Fibroblast of skin of right biceps (primary cell): ENCODE data around the gene WDFY1.

Experiments used
- DNase-seq: peaks from one replicate; pipeline ENCODE4 v3.0.0-alpha.2; 2013

WDFY1 gene, protein sequence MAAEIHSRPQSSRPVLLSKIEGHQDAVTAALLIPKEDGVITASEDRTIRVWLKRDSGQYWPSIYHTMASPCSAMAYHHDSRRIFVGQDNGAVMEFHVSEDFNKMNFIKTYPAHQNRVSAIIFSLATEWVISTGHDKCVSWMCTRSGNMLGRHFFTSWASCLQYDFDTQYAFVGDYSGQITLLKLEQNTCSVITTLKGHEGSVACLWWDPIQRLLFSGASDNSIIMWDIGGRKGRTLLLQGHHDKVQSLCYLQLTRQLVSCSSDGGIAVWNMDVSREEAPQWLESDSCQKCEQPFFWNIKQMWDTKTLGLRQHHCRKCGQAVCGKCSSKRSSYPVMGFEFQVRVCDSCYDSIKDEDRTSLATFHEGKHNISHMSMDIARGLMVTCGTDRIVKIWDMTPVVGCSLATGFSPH

DNA sequence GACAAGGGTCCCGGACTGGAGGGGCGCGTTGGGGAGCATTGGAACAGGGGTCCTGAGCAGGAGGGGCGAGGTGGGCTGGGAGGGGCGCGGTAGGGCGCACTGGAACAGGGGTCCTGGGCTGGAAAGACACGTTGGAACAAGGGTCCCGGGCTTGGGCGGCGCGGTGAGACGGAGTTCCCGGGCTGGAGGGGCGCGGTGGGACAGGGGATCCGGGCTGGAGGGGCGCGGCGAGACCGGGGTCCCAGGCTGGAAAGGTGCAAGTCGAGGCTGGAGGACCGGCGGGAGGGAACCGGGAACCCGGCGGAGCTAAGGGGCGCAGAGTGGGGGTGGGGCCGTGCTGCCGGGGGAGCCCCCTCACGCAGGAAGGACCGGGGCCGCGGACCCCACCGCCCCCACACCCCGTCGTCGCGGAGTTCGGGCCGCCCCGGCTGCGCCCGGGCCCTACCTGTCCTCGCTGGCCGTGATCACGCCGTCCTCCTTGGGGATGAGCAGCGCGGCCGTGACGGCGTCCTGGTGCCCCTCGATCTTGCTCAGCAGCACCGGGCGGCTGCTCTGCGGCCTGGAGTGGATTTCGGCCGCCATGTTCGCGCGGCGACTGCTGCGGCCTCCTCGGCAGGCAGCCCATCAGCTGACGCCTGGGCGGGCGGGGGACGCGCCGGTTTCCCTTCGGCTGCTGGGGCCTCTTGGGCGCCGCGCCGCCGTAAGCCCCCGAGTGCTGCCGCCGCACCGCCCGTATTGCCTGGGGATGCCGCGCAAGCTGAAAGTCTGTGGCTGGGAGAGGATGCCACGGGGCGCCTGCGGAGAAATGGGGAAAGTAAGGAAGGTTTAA, at the start of gene WDFY1:
TSS of gene WDFY1 (minus strand) at position 633 of the 829 bp plus-strand sequence. CDS start at position 582, 51 bp downstream.
- DNase-seq: peak; percentile 92

DNA sequence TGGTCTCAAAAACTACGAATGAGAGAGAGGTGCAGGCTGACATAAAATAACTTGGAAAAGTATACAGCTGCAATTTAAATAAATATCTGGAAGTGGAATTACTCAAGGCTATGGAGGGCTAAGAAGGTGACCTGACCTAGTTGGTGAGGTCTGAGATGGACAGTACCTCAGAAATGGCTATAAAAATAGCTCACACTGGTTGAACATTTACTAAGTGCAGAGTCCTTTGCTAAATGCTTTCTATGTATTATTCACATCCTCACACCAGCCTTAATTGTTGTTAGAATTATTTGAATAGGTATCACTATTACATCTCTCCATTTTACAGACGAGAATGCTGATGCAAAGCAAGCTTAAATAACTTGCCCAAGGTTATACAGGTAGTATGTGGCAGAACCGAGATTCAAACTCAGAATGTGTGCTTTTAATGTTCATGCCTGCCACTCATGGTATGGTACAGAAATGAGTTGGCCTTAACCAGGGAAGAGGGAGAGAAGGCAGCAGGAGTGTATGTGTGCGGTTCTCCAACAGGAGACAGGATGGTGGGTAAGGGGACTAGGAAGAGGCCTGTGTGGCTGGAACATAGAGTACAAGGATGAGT, 49.5 kb upstream of the WDFY1 start:
- DNase-seq: no peak

DNA sequence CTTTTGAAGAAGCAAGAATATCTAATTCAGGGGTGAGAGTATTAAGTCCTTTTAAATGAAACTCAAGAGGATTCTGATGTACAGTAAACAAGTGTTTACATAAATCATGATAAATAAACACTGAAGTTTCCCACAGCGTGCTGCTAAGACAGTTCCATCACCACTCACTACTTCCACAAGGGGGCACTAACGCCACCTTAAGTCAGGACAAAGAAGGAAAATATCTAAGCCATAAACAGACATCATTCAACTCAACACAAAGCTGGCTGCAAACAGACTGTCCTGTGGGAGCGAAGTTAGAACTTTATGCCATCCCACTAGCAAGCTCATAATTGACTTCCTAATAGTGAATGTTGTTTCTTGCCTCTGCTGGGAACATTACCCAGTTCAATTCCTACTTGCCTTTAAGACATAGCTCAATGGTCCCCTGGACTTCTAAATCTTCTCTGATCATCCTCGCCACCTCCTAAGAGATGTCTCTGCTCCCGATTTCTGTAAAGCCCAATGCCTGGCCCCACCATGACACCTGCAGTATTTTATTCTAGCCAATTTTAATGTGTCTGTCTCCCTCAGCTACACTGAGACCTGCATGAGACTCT, 48.6 kb upstream of the WDFY1 start:
- peak; percentile 78 for DNase-seq

DNA sequence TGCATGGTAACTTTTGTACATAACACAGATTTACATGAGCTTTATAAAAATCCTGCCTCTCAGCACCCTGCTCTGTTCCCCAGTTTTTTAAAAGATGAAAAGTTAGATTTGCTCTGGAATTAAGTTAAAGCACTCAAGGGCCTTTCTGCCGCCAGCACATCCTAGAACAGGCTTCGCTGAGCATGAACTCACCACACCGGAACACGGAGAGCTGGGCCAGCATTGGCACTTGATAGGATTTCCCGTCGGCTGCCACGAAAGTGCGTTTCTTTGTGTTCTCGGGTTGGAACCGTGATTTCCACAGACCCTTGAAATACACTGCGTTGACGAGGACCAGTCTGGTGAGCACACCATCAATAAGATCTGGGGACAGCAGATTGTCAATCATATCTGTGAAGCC, 46.5 kb upstream of the WDFY1 start:
- DNase-seq: no peak

DNA sequence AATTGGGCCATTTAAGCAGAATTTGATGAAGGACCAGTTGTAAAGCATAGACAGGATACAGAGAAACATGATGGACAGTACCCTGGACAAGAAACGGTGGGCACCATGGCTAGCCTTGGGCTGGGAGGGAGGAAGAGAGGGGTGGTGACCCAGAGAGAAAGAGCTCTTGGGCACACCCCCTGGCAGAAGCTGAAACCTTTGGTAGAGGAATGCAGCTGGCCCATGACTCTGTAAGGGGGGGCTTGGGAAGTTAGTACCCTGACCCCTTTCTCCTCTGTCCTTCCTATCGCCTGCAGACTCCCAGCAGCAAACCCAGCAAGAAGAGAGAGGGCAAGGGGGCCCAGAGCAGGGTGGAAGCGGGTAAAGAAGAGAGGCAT, 44.7 kb upstream of the WDFY1 start:
- DNase-seq: no peak

DNA sequence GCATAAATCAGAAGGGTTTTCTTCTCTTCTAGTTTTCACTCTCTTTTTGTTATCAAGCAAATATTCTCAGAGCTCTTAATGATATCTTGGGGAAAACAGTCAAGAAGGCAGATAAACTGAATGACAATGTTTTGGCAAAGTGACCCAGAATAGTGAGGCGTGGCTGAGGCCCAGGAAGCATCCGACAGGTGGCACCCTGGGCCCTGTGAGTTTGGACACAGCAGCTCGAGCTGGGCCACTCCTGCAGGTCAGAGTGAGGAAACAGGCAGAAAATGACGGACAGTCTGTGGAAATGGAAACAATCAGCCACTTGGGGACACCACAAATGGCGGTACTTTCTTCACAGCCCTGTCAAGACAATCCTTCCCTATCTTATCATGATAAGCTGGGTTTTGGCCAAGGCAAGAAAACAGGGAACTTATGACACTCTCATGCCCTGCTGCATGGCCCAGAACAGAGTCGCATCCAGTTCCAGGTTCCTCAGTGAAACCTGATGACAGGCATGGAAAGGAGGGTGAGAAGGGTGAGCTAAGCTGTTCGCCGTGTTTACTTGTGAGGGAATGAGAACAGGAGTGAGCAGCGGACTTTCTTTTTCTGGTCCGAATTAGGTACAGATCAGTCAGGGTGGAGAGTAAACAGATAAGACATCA, 44.2 kb upstream of the WDFY1 start:
- no peak for DNase-seq

DNA sequence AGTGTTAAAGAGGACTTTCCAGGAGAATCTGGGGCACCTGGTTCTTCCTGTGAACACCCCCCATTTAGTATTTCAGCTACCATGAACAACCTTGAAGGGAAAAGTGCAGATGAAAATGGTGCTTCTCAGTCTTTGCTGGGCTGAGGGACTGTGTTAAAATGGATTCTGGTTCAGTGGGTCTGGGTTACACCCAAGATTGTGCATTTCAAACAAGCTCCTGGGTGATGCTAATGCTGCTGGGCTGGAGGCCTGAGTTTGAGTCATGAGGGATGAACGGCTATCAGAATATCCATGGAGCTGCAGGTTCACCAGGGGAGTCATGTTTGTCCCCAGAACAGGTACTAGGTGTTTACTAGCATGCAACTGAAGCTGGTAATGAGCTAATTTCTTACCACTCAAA, 36.1 kb upstream of the WDFY1 start:
- no peak for DNase-seq

DNA sequence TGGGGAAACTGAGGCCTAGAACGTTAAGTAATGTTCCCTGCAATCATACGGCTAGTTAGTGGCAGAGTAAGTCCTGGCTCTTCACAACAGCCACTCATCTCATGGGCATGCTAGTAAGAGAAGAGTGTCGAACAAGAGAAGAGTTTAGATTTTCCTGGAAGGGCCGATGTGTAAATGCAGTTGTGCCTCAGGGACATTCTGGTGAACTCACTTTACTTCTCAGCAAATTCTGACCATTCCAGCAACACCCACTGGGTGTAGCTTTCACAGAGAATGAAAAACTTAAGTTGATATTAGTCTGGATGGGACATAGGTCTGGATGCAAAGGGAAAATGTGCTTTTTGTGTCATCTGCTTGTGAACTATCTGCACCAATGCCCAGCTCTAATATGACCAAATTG, 35.7 kb upstream of the WDFY1 start:
- no peak for DNase-seq

DNA sequence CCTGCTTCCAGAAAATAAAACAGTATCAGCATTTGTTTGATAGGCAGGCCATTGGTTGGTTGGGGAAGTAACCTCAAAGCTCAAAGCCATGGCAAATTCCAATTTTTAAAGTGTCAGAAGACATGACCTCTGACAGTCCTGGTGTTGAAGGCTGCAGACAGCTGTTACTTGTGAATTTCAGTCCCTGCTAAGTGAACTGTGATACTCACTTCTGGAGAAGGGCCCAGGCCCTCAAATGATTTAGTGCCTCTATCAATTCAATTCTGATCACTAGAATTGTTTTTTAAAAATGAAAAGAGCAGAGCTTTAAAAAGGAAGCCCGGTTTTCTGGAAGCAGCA, 35.2 kb upstream of the WDFY1 start:
- DNase-seq: no peak

DNA sequence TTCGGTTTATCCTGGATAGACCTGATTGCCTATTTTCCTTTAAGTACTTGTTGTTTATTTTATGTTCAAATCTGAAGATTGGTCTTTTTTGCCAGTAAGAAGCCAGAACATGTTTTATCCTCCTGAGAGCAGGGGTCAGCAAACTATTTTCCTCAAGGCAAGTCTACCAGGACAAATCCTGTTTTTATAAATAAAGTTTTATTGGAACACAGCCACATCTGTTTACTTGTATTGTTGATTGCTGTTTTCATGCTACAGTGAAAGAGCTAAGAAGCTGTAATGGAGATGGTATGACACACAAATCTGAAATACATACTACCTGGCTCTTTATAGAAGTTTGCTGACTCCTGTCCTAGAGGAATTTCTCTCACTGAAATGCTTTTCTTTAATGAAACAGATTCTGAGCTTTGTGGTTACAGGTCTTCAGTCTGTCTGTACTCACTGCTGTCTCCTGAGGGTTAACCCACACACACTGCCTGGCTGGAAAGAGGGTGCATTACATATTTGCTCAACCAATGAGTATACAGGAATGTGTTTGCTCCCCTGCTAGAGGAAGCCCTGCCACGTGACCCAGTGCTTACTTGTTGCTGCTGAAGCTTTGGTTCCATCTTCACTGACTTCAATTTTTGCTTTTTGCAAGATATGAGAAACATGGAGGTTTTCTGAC, 34.7 kb upstream of the WDFY1 start:
- peak; percentile 65 for DNase-seq

DNA sequence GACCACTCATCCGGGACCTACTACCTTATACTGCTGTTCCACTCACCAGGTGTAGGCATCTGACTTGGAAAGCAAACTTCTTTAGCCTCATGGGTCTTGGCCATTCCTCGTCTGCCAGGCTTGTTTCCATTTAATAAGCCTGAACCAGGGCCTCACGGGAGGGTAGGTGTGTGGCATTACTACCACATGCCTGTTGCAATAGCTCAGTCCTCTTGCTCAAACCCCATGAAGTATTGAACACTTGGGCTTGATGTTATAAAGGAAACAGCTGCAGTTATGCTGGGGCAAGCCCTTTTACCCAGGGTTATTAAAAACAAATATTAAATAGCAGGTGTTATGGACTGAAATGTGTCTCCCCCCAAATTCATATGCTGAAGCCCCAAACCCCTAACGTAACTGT, 33.3 kb upstream of the WDFY1 start:
- DNase-seq: no peak

DNA sequence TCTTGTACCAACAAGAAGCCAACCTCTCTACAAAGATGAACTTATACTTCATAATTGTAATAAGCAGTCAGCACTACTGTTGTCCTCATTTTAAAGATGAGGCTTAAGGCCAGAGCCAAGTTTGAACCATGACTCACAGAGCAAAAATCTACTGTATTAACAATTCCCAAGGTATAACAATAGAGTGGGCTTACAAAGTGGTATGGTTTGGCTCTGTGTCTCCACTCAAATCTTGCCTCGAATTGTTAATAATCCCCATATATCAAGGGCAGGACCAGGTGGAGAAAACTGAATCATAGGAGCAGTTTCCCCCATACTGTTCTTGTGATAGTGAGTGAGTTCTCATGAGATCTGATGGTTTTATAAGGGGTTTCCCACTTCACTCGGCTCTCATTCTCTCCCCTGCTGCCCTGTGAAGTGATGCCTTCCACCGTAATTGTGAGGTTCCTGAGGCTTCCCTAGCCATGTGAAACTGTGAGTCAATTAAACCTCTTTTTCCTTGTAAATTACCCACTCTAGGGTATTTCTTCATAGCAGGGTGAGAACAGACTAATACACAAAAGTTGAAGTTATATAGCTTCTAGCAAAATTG, 31.6 kb upstream of the WDFY1 start:
- peak; percentile 86 for DNase-seq

DNA sequence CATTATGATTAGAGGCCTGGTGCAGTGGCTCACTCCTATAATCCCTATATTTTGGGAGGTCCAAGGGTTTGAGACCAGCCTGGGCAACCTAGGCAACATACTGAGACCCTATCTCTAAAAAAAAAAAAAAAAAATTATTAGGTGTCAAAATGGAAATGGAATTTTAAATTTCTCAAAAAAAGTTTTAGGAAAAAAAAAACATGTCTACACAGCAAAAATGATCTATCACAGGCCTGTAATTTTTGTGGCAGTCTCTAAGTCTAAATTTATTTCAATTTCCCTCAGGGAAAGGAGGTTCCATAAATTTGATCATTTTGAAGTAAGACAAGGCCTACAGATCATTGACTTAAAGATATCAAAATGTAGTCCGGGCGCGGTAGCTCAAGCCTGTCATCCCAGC, 28.5 kb upstream of the WDFY1 start:
- no peak for DNase-seq

DNA sequence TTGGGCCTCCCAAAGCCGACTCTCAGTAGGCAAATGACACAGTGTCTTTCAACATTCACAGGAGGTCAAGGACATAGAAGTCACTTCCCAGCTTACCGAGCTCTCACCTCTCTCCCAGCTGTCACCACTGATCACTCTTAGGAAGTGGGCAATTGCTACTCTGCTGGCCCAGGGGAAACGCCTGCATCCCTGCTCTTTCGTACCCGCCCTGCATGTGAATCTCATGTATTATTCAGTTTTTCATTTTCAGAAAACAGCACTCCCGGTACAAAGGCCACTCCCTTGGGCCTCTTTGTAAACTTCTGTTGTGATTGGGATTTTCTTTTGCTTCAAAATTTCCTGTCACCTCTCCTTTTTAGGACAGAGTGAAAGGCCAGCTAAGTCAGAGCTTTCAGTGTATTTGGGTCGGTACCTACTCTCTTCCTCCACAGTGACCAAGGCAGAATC, 27.5 kb upstream of the WDFY1 start:
- no peak for DNase-seq

DNA sequence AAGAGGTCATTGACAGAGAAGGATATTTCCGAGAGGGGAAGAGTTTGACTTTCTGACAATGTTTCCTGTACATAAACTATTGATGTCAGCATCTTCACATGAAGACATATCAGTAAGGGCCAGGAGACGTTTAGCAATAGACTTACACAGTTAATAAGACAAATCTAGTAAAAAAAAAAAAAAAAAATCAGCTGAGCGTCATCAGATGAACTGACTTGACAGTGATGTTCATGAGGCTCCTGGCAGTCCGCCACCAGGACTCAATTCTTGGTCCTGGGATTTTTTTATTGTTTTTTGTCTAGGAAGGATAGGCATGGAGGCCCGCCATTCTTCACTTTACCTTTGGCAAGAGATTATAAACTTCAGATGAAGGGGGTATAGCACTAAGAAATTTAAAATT, 26.6 kb upstream of the WDFY1 start:
- no peak for DNase-seq

DNA sequence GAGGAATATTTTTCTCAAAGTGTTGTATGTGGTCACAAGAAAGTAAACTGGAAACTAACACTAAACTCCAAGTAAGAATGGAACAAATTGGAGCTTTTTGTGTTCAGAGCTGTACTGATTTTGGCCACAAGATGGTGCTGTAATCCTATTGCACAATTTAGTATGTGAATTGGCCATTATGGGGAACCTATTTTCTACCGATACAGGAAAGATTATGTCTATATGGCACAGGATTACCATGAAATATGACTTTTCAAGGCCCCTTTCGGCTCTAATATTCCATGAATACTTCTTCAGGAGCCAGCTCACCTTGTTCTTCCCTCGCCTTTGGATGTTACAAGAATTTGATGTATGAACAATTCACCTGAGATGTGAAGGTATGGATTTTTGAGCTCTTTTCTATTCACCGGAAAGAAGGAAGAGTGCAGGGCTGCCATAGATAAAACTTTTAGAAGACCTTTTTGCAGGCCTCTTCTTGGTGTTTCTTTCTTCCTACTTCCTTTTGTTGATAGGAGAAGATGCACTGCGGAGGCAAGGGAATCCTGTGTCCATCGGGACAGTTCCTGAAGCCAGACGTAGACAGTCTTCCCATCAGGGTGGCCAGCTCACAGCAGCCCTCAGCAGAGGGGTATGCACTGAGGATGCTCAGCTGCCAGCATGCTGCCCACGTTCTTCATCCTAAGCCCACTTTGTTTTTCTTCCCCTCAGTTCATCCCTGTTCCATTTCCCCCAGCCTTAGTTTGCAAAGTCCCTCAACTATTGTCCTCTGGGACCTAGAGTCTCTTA, 25.4 kb upstream of the WDFY1 start:
- peak; percentile 61 for DNase-seq

DNA sequence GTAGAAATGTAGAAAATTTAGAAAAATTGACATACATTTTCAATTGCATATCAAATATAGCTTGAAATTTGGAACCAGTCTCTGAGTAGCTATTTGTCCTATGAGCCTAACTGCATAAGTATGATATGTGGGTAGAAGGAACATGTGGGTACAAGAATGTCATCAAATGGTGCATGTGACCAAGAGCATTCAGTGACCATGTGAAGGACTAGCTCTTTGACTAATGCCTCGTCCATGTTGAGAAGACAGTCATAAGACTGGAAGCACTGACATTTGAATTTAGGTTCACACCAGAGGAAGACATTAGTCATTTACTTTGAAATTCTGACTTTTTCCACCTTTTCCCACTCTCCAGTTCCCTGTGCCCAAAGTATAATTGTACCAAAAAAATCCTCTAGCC, 24.7 kb upstream of the WDFY1 start:
- peak; percentile 21 for DNase-seq

DNA sequence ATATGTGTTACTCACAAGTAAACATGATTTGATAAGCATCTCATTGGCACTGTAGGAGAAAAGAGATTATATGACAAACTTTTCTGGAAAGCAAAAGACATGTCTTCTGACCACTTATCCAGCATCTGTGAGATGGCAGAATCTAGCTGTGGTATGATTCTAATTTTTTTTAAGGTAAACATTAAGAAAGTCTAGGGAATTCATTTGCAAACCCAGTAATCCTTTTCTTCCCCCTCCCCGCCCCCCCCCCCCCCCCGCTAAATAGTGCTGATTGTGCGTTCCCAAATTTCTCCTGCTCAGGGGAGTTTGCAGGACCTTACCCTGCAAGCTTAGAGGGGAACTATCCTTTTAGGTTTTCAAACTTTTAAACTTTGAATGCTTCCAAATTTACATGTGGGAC, 24.2 kb upstream of the WDFY1 start:
- DNase-seq: no peak

DNA sequence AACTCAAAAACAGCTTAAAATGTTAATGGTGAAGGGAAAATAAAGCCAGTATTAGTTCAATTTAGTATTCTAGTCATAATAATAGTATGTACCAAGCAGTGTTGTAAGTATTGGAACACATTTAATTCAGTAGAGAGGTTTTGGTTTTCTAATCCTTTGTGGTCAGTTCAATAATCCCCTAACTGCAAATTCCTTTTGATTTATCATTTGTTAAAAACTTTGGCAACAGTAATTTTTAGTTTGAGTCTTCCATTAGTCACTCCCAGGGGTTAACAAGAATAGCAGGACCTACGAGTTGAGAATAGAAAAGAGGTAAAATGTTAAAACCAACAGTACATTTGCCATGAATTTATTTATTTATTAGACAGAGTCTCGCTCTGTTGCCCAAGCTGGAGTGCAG, 22.8 kb upstream of the WDFY1 start:
- peak; percentile 80 for DNase-seq

DNA sequence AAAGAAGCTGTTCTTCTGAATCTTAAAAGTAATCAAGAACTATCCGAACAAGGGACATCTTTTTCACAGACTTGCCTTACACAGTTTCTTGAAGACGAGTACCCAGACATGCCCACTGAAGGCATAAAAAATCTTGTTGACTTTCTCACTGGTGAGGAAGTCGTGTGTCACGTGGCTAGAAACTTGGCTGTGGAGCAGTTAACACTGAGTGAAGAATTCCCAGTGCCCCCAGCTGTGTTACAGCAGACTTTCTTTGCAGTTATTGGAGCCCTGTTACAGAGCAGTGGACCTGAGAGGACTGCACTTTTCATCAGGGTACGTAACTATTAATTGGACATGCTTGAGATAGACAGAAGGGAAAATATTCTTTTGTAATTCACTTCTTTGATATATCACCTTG, 14.6 kb upstream of the WDFY1 start:
- no peak for DNase-seq
